ENCODE data around the gene SPNS3. TPM values are rescaled to one million over a fixed set of nuclear protein-coding genes. Genes with fewer than 3 reads are reported as not detected.

The SPNS3 gene
- total and polyA plus RNA-seq, 10 of the 15 experiments (the other 5 are each of a cell fraction or from before 2014, with no cell fraction given): 0.16 to 2.6 (median 0.97) TPM

DNA sequence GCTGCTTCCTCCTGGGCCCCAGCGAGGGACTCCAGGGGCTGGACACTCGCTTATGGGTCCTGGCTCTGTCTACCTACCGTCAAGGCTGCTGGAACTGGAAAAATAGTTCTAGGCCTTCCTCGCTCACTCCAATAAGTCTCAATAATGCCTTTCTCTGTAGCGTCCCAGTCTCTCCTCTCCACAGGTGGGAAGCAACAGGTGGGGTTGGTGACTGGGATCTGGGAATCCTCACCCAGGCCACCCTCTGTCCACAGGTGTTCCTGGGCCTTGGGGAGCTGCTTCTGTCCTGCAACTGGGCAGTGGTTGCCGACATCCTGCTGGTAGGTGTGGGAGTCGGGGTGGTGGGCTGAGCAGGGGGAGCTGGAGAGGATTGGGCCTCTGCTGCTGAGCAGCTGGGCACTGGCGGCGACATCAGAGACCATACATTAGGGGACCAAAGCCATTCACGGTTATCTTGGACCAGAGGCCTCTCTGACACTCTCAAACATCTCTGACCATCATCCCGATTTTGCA is 44.6 kb downstream of the SPNS3 start (continued):
- TF ChIP-seq POLR2AphosphoS2 (IDR thresholded peaks at IDR 0.05; ENCODE audit: low read depth, low read length) (no peak), TBL1XR1 (IDR thresholded peaks at IDR 0.05; ENCODE audit: low read depth, low read length) (no peak), BMI1 (IDR thresholded peaks at IDR 0.05; ENCODE audit: borderline replicate concordance) (no peak), HDGF (IDR thresholded peaks at IDR 0.05) (no peak), POLR2A (IDR thresholded peaks at IDR 0.05; ENCODE audit: low read depth, low read length) (no peak)

GRCh38 chr17:4479340-4479981 is 45.7 kb downstream of the SPNS3 start:
- no peak for FAIRE-seq
- Histone ChIP-seq H3K4me1 (ENCODE audit: control insufficient read depth, insufficient read depth, low read length) (peaks cover 8% of the 10 kb centered on the region), H3K36me3 (ENCODE audit: control insufficient read depth in 2 of 2, insufficient read depth in 2 of 2, low read length in 1 of 2) (no peaks in the 10 kb centered on the region), H3K79me2 (ENCODE audit: control insufficient read depth, insufficient read depth, low read length) (no peaks in the 10 kb centered on the region), H2AFZ (ENCODE audit: control insufficient read depth, low read depth, low read length) (no peak overlapping the region), H3K9me3 (replicated peaks; ENCODE audit: control insufficient read depth, insufficient read depth, low read length) (no peaks in the 10 kb centered on the region), H3K4me2 (ENCODE audit: control insufficient read depth, insufficient read depth) (no peak overlapping the region), H4K20me1 (ENCODE audit: control insufficient read depth, insufficient read depth) (no peaks in the 10 kb centered on the region), H3K4me3 (no peak overlapping the region), H3K9ac (ENCODE audit: control insufficient read depth, insufficient read depth, low read length) (no peak overlapping the region), H3K27ac (ENCODE audit: control insufficient read depth, insufficient read depth) (no peak overlapping the region), H3K27me3 (replicated peaks in 1 of 2; ENCODE audit: control insufficient read depth in 2 of 2, insufficient read depth in 2 of 2, low read length in 1 of 2) (no peaks in the 10 kb centered on the region; a peak in 2 of 4 replicates)
- BruUV-seq (replicated peaks): no TSS peak
- ChIA-PET POLR2A (no interaction called here), RAD21 (ENCODE audit: unreplicated experiment) (no interaction called here), SMC1A (ENCODE audit: uncharacterized antibody, unreplicated experiment) (no interaction called here), CTCF (no interaction called here)
- no peak for ATAC-seq
- 57% methylated on average over 8 of the region's 8 CpGs for WGBS (ENCODE audit: insufficient coverage, insufficient replicate concordance, low lambda C conversion rate, missing lambda C conversion rate)
- TF ChIP-seq RELA (IDR thresholded peaks at IDR 0.05; ENCODE audit: borderline replicate concordance, partially characterized antibody): no peak
- TF ChIP-seq SMC3 (IDR thresholded peaks at IDR 0.05; ENCODE audit: borderline replicate concordance, low read length): no peak
- TF ChIP-seq NRF1 (conservative IDR thresholded peaks at IDR 0.05; ENCODE audit: low read depth, low read length): no peak
- no peak for TF ChIP-seq EZH2 (IDR thresholded peaks at IDR 0.05; ENCODE audit: borderline replicate concordance, control insufficient read depth, low read depth, low read length)
- no peak for TF ChIP-seq POLR2A (IDR thresholded peaks at IDR 0.05; ENCODE audit: low read depth, low read length)
- no peak for TF ChIP-seq RUNX3 (IDR thresholded peaks at IDR 0.05; ENCODE audit: low read length)
- no peak for TF ChIP-seq RFX5 (IDR thresholded peaks at IDR 0.05; ENCODE audit: low read depth, low read length)
- no peak for TF ChIP-seq NR2C2 (IDR thresholded peaks at IDR 0.05; ENCODE audit: borderline replicate concordance, control insufficient read depth, insufficient read length, low read depth)
- no peak for TF ChIP-seq CBFB (IDR thresholded peaks at IDR 0.05; ENCODE audit: low read depth)
- TF ChIP-seq DPF2 (IDR thresholded peaks at IDR 0.05): no peak
- no peak for TF ChIP-seq POU2F2 (IDR thresholded peaks at IDR 0.05; ENCODE audit: borderline replicate concordance, low read depth, low read length)
- TF ChIP-seq CHD1 (IDR thresholded peaks at IDR 0.05; ENCODE audit: low read depth, low read length): no peak
- no peak for TF ChIP-seq NBN (IDR thresholded peaks at IDR 0.05)
- TF ChIP-seq E2F8 (IDR thresholded peaks at IDR 0.05; ENCODE audit: low read depth, partially characterized antibody): no peak
- no peak for TF ChIP-seq CEBPB (IDR thresholded peaks at IDR 0.05; ENCODE audit: borderline replicate concordance in 1 of 2, low read depth in 2 of 2, low read length in 2 of 2)
- no peak for TF ChIP-seq IRF3 (IDR thresholded peaks at IDR 0.05)
- in situ Hi-C loops (cut with MboI): no loop called here
- intact Hi-C loops (cut with micrococcal nuclease; ENCODE audit: unreplicated experiment): no loop called here
- no peak for DNase-seq (ENCODE audit: low read depth, low spot score)
